Activated CD4-positive, alpha-beta memory T cell treated with anti-CD3 and anti-CD28 coated beads for 36 hours (primary cell): ENCODE measurements around the gene CYP3A5. TPM values are rescaled to one million over a fixed set of nuclear protein-coding genes. Genes with fewer than 3 reads are reported as not detected.

Source experiments
- total RNA-seq, 2 experiments: library from RNA; stranded (reverse); gene quantifications; one replicate each; pipeline ENCODE4 v1.2.3, GENCODE V29; 2021

Gene CYP3A5
- total RNA-seq, 2 experiments from 2014 or later, result not detected

Other genes starting within 250 kb of the CYP3A5 start
- 1 to 10 TPM; 7.4 TPM for gene PTCD1, start 241.2 kb downstream of the CYP3A5 start, total RNA-seq
- 10 to 100 TPM; 57.7 to 60.3 TPM for gene CPSF4, start 241.1 kb downstream of the CYP3A5 start, total RNA-seq
- gene ATP5MF, start 213.8 kb downstream of the CYP3A5 start, total RNA-seq, result 100 to 1,000 TPM; 366 to 374 TPM
- 10 to 100 TPM; 14.2 to 15.6 TPM for gene ZNF789, start 207.1 kb downstream of the CYP3A5 start, total RNA-seq
- gene ZNF394, start 179.7 kb downstream of the CYP3A5 start, total RNA-seq, result 10 to 100 TPM; 26.2 to 27.7 TPM
- gene ZKSCAN5, start 175.3 kb downstream of the CYP3A5 start, total RNA-seq, result 1 to 10 TPM; 7.6 to 7.7 TPM
- 1 to 10 TPM; 4.0 to 4.8 TPM for gene FAM200A, start 127.9 kb downstream of the CYP3A5 start, total RNA-seq
- gene ZNF655, start 121.4 kb downstream of the CYP3A5 start, total RNA-seq, result 10 to 100 TPM; 47.9 to 49.8 TPM
- gene TMEM225B, start 81.7 kb downstream of the CYP3A5 start, total RNA-seq, result 1 to 10 TPM in 1 of 2 experiments, under 1 TPM in 1; 0.87 to 1.2 TPM
- 10 to 100 TPM; 15.9 to 20.3 TPM for gene ZSCAN25, start 63.0 kb downstream of the CYP3A5 start, total RNA-seq
- gene CYP3A7, start 55.2 kb upstream of the CYP3A5 start, total RNA-seq, result not detected
- not detected for gene CYP3A4, start 104.2 kb upstream of the CYP3A5 start, total RNA-seq
- gene CYP3A43, start 148.0 kb upstream of the CYP3A5 start, total RNA-seq, result not detected
- not detected for gene OR2AE1, start 197.0 kb upstream of the CYP3A5 start, total RNA-seq
- gene TRIM4, start 239.5 kb upstream of the CYP3A5 start, total RNA-seq, result 10 to 100 TPM; 24.9 to 26.1 TPM
- under 1 TPM; 0.19 to 0.45 TPM for gene GJC3, start 249.6 kb upstream of the CYP3A5 start, total RNA-seq